Gastrocnemius medialis (tissue), 4 donors: Measurements from ENCODE around the gene RGR. TPM values are rescaled to one million over a fixed set of nuclear protein-coding genes. Genes with fewer than 3 reads are reported as not detected.

Experiments used
- ATAC-seq, 2 donors: fragments of 150-250 bp; one replicate each; pipeline ENCODE4 v1.9.1; 2016
- DNase-seq, 2 donors: peaks; one replicate each; pipeline ENCODE4 v3.0.0-alpha.2; 2019
- H3K27ac ChIP-seq, 4 donors: fragments of 200-600 bp; sonication (generic); 1 replicate in 1 of 4; 2 replicates in 3 of 4; pipeline ENCODE4 v1.5.1; 2016 to 2018; ENCODE audit warnings: mild to moderate bottlenecking in 2 of 4, moderate library complexity in 1 of 4
- H3K27me3 ChIP-seq, 3 donors: fragments of 200-600 bp; sonication (generic) in 2 of 3; 1 replicate in 1 of 3; 2 replicates in 2 of 3; pipeline versions ENCODE4 v1.5.1 to v1.6.0; 2016 to 2019; ENCODE audit warnings: mild to moderate bottlenecking in 1 of 3, moderate library complexity in 1 of 3
- H3K36me3 ChIP-seq, 2 donors: fragments of 200-600 bp; sonication (generic) in 1 of 2; one replicate each; pipeline ENCODE4 v1.5.1; 2017 to 2018
- H3K4me1 ChIP-seq, 2 donors: fragments of 200-600 bp; sonication (generic) in 1 of 2; one replicate each; pipeline ENCODE4 v1.5.1; 2016 to 2017; ENCODE audit warnings: mild to moderate bottlenecking in 2 of 2
- H3K4me3 ChIP-seq, 4 donors: fragments of 200-600 bp; sonication (generic) in 3 of 4; 1 replicate in 1 of 4; 2 replicates in 3 of 4; pipeline ENCODE4 v1.5.1; 2016 to 2019; ENCODE audit warnings: mild to moderate bottlenecking in 2 of 4
- H3K9me3 ChIP-seq, 3 donors: fragments of 200-600 bp; sonication (generic) in 2 of 3; 1 replicate in 1 of 3; 2 replicates in 2 of 3; pipeline ENCODE4 v1.5.1; 2016 to 2019
- POLR2A ChIP-seq, 2 donors: fragments of 450-650 bp; IDR thresholded peaks; one replicate each; pipeline ENCODE4 v1.6.1; 2017; ENCODE audit warnings: antibody characterized with exemption in 2 of 2, mild to moderate bottlenecking in 2 of 2, moderate library complexity in 2 of 2
- in situ Hi-C, 4 donors: fragments of 200-750 bp; cut with MboI; loops; one replicate each; pipeline versions ENCODE4 v1.15.0 to v1.8.0; 2017; ENCODE audit warnings: low sequenced_read_pairs in 4 of 4
- intact Hi-C: fragments of 100-400 bp; cut with DNase I; formaldehyde crosslinking; loops from one replicate; pipeline ENCODE4 v1.15.1; 2023; ENCODE audit warnings: low total_unique reads
- total RNA-seq, 4 donors: library from RNA; depleted of rRNA; stranded (reverse); fragments of >200 nt; gene quantifications; one replicate each; pipeline versions ENCODE4 v1.1.0 to v1.2.3, GENCODE V29; 2016
- TF ChIP-seq, protein P1 (sequence below), 5 experiments: fragments of 450-650 bp in 3 of 5; fragments of 200-600 bp in 2 of 5; sonication (generic) in 2 of 5; IDR thresholded peaks in 4 of 5; conservative IDR thresholded peaks in 1 of 5; 1 replicate in 4 of 5; 2 replicates in 1 of 5; pipeline ENCODE4 v1.5.1; 2016 to 2019; ENCODE audit warnings: antibody characterized with exemption in 5 of 5, mild to moderate bottlenecking in 3 of 5, moderate library complexity in 3 of 5

Gene RGR
- total RNA-seq, 4 donors from 2014 or later = 0.22 TPM; not detected in 3

DNA sequence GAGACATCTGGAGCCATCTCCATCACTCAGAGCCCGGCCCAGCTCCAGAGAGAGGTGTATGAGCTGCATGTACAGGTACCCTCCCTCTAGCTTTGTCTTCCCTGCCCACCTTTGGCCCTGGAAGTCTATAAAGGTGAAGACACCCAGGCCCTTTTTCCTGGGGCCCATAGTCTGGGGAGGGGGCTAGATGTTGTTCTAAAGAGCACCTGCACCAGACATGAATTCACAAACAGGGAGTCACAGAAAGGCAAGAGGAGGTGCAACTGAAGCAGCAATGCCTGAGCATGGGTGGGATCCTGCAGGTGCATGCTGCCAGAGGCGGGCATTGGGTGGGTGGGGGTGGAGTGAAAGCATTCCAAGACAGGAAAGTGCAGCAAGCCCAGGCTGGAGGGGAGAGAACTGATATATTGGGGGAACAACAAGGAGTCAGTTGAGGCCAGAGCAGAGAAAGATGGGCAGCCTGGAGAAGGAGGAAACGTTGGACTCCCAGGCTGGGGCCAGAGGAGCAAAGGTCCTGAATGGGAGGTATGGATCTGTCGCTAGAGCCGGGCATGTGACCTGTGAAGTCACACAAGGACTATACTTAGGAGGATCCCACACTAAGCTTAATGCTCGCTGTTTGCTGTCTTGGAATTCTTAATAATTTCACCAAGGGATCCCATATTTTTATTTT is 38.9 kb upstream of the RGR start:
- no peak overlapping the region for H3K27ac ChIP-seq
- no peak overlapping the region for H3K4me3 ChIP-seq
- no peaks in the 10 kb centered on the region for H3K36me3 ChIP-seq
- intact Hi-C loops = no loop called here
- ATAC-seq (no peak), DNase-seq (no peak)
- TF ChIP-seq, protein P1, sequence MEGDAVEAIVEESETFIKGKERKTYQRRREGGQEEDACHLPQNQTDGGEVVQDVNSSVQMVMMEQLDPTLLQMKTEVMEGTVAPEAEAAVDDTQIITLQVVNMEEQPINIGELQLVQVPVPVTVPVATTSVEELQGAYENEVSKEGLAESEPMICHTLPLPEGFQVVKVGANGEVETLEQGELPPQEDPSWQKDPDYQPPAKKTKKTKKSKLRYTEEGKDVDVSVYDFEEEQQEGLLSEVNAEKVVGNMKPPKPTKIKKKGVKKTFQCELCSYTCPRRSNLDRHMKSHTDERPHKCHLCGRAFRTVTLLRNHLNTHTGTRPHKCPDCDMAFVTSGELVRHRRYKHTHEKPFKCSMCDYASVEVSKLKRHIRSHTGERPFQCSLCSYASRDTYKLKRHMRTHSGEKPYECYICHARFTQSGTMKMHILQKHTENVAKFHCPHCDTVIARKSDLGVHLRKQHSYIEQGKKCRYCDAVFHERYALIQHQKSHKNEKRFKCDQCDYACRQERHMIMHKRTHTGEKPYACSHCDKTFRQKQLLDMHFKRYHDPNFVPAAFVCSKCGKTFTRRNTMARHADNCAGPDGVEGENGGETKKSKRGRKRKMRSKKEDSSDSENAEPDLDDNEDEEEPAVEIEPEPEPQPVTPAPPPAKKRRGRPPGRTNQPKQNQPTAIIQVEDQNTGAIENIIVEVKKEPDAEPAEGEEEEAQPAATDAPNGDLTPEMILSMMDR (IDR thresholded peaks at IDR 0.05 in 4 of 5, conservative IDR thresholded peaks at IDR 0.05 in 1 of 5) = no peak
- H3K27me3 ChIP-seq = peaks cover 0 to 3% (median 0%) of the 10 kb centered on the region in 3 donors
- no peaks in the 10 kb centered on the region for H3K4me1 ChIP-seq
- in situ Hi-C loops = no loop called here
- no peaks in the 10 kb centered on the region for H3K9me3 ChIP-seq

GRCh38 chr10:84208023-84208422 is 36.8 kb upstream of the RGR start:
- H3K27me3 ChIP-seq = peaks cover 0 to 3% (median 0%) of the 10 kb centered on the region in 3 donors
- no peaks in the 10 kb centered on the region for H3K36me3 ChIP-seq
- H3K4me3 ChIP-seq = no peak overlapping the region
- no peaks in the 10 kb centered on the region for H3K9me3 ChIP-seq
- TF ChIP-seq POLR2A (IDR thresholded peaks at IDR 0.05) = no peak
- TF ChIP-seq, protein P1 (IDR thresholded peaks at IDR 0.05 in 4 of 5, conservative IDR thresholded peaks at IDR 0.05 in 1 of 5) = no peak
- in situ Hi-C loops (no loop called here), intact Hi-C loops (no loop called here)
- no peaks in the 10 kb centered on the region for H3K4me1 ChIP-seq
- H3K27ac ChIP-seq = no peak overlapping the region
- no peak for DNase-seq
- ATAC-seq = no peak

DNA sequence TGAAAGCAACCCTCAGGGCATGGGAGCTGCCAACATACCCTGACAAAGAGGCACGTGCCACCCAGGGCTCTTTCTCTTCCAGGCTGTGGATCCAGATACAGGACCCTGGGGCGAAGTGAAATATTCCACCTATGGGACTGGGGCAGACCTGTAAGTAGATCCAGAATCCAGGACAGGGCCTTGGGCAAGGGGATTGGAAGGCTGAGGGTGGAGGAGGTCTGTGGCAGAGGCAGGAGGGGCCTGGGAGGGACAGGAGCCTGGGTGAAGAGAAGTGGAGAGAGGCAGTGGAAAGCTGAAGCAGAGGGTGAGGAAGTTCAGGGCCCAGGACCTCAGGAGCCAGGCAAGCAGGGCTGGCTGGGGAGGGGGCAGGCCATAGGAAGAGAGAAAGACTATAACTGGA is 33.3 kb upstream of the RGR start:
- DNase-seq = no peak
- Histone ChIP-seq H3K4me3 (no peak overlapping the region), H3K36me3 (no peaks in the 10 kb centered on the region), H3K27ac (no peak overlapping the region), H3K27me3 (no peaks in the 10 kb centered on the region), H3K9me3 (no peaks in the 10 kb centered on the region), H3K4me1 (no peaks in the 10 kb centered on the region)
- no peak for TF ChIP-seq POLR2A (IDR thresholded peaks at IDR 0.05)
- TF ChIP-seq, protein P1 (IDR thresholded peaks at IDR 0.05 in 4 of 5, conservative IDR thresholded peaks at IDR 0.05 in 1 of 5) = no peak
- no peak for ATAC-seq
- in situ Hi-C loops (no loop called here), intact Hi-C loops (no loop called here)

- no peak overlapping the region for H3K27ac ChIP-seq
- no peaks in the 10 kb centered on the region for H3K27me3 ChIP-seq
- H3K9me3 ChIP-seq = no peaks in the 10 kb centered on the region
- H3K4me3 ChIP-seq = no peak overlapping the region
- DNase-seq (no peak), ATAC-seq (no peak)
- intact Hi-C loops (no loop called here), in situ Hi-C loops (no loop called here)
- no peak for TF ChIP-seq POLR2A (IDR thresholded peaks at IDR 0.05)
- TF ChIP-seq, protein P1 (IDR thresholded peaks at IDR 0.05 in 4 of 5, conservative IDR thresholded peaks at IDR 0.05 in 1 of 5) = no peak
- no peaks in the 10 kb centered on the region for H3K36me3 ChIP-seq
- H3K4me1 ChIP-seq = no peaks in the 10 kb centered on the region
These were observed 32.8 kb upstream of the RGR start for GRCh38 chr10:84212014-84212413.

- in situ Hi-C loops = no loop called here
- Histone ChIP-seq H3K4me3 (no peak overlapping the region), H3K4me1 (no peaks in the 10 kb centered on the region), H3K27ac (no peak overlapping the region), H3K9me3 (no peaks in the 10 kb centered on the region), H3K27me3 (no peaks in the 10 kb centered on the region), H3K36me3 (no peaks in the 10 kb centered on the region)
- TF ChIP-seq, protein P1 (IDR thresholded peaks at IDR 0.05 in 4 of 5, conservative IDR thresholded peaks at IDR 0.05 in 1 of 5) = no peak
- no peak for TF ChIP-seq POLR2A (IDR thresholded peaks at IDR 0.05)
- intact Hi-C loops = no loop called here
- no peak for ATAC-seq
- no peak for DNase-seq
These were observed 31.8 kb upstream of the RGR start for GRCh38 chr10:84213076-84213475.
